ENCODE results near the gene NUP43. TPM values are rescaled to one million over a fixed set of nuclear protein-coding genes. Genes with fewer than 3 reads are reported as not detected.
"Not testable (repeated sequence)": the region's sequence is repeated elsewhere in the genome, so short reads cannot be mapped to it uniquely, and the experiment has no call there.

The NUP43 gene
- polyA plus RNA-seq, 1 experiment = 20.1 TPM

- peaks cover 4% of the 10 kb centered on the region for H3K36me3 ChIP-seq (ENCODE audit: control insufficient read depth, insufficient read depth, low read length)
- no peak for TF ChIP-seq CTCF (IDR thresholded peaks at IDR 0.05; ENCODE audit: insufficient read depth, low read depth, low read length)
- ChIA-PET POLR2A (no interaction called here), CTCF (interaction anchor here (0.7 kb wide), 1 partner anchor 18 kb away, joined by 3 read pairs; the partner anchor contains the start of gene NUP43)
- no peak overlapping the region for H3K4me3 ChIP-seq (ENCODE audit: low read depth, low read length)
- no peaks in the 10 kb centered on the region for H3K27me3 ChIP-seq (ENCODE audit: control insufficient read depth, insufficient read depth, low read length)
- DNase-seq (ENCODE audit: low read depth) = no peak
Measured at GRCh38 chr6:149763866-149764265, 17.5 kb upstream of the NUP43 start.

DNA sequence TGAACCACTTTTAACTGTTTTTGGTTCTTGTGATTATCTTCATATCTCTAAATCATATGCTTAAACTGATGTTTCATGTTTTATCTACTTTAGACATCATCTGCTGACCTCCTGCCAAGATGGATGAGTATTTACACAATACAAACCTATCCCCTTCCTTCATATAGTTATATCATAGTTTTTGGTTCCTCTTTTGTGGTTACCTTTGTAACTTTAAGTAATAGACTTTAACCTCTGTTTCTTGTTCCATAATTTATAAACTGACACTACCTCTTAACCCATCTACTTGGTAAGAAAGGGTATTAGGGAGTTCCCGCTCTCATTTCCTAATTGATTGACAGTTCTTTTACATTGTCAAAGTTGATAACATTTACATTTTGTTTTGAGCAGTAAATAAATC is 15.1 kb upstream of the NUP43 start:
- H3K36me3 ChIP-seq (ENCODE audit: control insufficient read depth, insufficient read depth, low read length) = peaks cover 3% of the 10 kb centered on the region; the same call in 1 of the 2 replicates
- H3K4me3 ChIP-seq (ENCODE audit: low read depth, low read length) = no peak overlapping the region
- POLR2A ChIA-PET = no interaction called here
- DNase-seq (ENCODE audit: low read depth) = no peak
- TF ChIP-seq CTCF (IDR thresholded peaks at IDR 0.05; ENCODE audit: insufficient read depth, low read depth, low read length) = no peak
- CTCF ChIA-PET = no interaction called here
- no peaks in the 10 kb centered on the region for H3K27me3 ChIP-seq (ENCODE audit: control insufficient read depth, insufficient read depth, low read length)

- peaks cover 3% of the 10 kb centered on the region; the same call in 1 of the 2 replicates for H3K36me3 ChIP-seq (ENCODE audit: control insufficient read depth, insufficient read depth, low read length)
- no peaks in the 10 kb centered on the region for H3K27me3 ChIP-seq (ENCODE audit: control insufficient read depth, insufficient read depth, low read length)
- DNase-seq (ENCODE audit: low read depth) = no peak
- ChIA-PET POLR2A (no interaction called here), CTCF (no interaction called here)
- no peak for TF ChIP-seq CTCF (IDR thresholded peaks at IDR 0.05; ENCODE audit: insufficient read depth, low read depth, low read length)
- H3K4me3 ChIP-seq (ENCODE audit: low read depth, low read length) = no peak overlapping the region
Measured at GRCh38 chr6:149756261-149756636, 9.9 kb upstream of the NUP43 start.

DNA sequence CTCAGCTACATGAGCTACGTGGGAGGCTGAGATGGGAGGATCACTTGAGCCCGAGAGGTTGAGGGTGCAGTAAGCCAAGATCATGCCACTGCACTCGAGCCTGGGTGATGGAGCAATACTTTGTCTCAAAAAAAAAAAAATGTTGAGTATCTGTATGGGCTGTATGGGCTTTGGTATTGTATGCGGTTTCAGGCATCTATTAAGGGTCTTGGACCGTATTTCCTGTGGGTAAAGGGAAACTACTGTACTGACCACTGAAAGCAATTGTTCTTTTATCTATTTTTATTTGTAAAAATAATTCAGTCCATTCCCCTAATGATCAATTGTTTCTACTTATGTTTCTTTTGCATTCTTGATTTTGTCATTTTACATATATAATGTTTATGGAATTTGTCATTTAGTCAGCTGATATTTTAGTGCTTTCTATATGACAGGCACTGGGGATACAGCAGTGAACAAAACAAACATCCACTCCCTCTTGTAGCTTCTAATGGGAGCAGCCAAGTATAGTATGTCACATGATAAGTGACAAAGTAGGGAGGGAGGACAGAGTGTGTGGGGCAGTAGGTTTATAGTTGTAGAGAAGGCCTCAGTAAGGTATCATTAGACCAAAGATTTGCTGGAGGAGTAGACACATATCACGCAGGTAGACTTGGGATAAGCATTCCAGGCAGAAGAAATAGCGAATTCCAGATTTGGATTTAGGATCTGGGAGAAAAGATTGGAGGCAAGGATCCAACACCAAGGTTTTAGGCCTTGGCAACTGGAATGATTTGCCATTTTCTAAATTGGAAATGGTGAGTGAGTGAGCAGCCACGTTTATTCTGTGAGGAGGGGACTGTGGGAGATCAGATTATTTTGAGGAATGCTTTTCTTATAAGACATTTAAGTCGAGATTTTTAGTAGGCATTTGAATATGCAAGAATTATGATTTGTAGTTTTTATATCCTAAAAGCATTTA is 9.3 kb upstream of the NUP43 start:
- Histone ChIP-seq H3K27me3 (ENCODE audit: control insufficient read depth, insufficient read depth, low read length) (no peaks in the 10 kb centered on the region), H3K36me3 (ENCODE audit: control insufficient read depth, insufficient read depth, low read length) (peaks cover 3% of the 10 kb centered on the region; the same call in 1 of the 2 replicates), H3K4me3 (ENCODE audit: low read depth, low read length) (no peak overlapping the region)
- ChIA-PET CTCF (no interaction called here), POLR2A (interaction anchor here (0.6 kb wide), 1 partner anchor 72 kb away, joined by 5 read pairs; no protein-coding TSS in a partner anchor)
- no peak for DNase-seq (ENCODE audit: low read depth)
- TF ChIP-seq CTCF (IDR thresholded peaks at IDR 0.05; ENCODE audit: insufficient read depth, low read depth, low read length) = no peak

- no peak for DNase-seq (ENCODE audit: low read depth)
- H3K36me3 ChIP-seq (ENCODE audit: control insufficient read depth, insufficient read depth, low read length) = no peaks in the 10 kb centered on the region
- no peak for TF ChIP-seq CTCF (IDR thresholded peaks at IDR 0.05; ENCODE audit: insufficient read depth, low read depth, low read length)
- CTCF ChIA-PET = no interaction called here
- POLR2A ChIA-PET = no interaction called here
- H3K27me3 ChIP-seq (ENCODE audit: control insufficient read depth, insufficient read depth, low read length) = no peaks in the 10 kb centered on the region
- no peak overlapping the region for H3K4me3 ChIP-seq (ENCODE audit: low read depth, low read length)
Measured at GRCh38 chr6:149754548-149754947, 8.2 kb upstream of the NUP43 start.

DNA sequence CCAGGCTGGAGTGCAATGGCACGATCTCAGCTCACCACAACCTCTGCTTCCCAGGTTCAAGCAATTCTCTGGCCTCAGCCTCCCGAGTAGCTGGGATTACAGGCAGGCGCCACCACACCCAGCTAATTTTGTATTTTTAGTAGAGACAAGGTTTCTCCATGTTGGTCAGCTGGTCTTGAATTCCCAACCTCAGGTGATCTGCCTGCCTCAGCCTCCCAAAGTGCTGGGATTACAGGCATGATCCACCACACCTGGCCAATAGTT is 7.0 kb upstream of the NUP43 start:
- H3K36me3 ChIP-seq (ENCODE audit: control insufficient read depth, insufficient read depth, low read length); H3K27me3 ChIP-seq (ENCODE audit: control insufficient read depth, insufficient read depth, low read length); H3K4me3 ChIP-seq (ENCODE audit: low read depth, low read length); POLR2A ChIA-PET; DNase-seq (ENCODE audit: low read depth): not testable (repeated sequence)
- CTCF ChIA-PET = interaction anchor here (1.0 kb wide), 1 partner anchor 208 kb away, joined by 3 read pairs; the partner anchor contains the start of gene PPIL4
